ENCODE data around the gene ANKRD55. TPM values are rescaled to one million over a fixed set of nuclear protein-coding genes. Genes with fewer than 3 reads are reported as not detected.

ANKRD55 gene
- total RNA-seq, 2 donors from 2014 or later, result 0.27 to 0.29 TPM

- Histone ChIP-seq H3K27ac (ENCODE audit: low read depth, low read length) (no peak overlapping the region), H3K9ac (ENCODE audit: extremely low read depth, low read length, poor library complexity, severe bottlenecking) (no peak overlapping the region), H3K4me1 (ENCODE audit: control insufficient read depth, insufficient read depth, low read length) (no peaks in the 10 kb centered on the region), H3K4me3 (ENCODE audit: low read length) (no peak overlapping the region), H3K36me3 (ENCODE audit: control insufficient read depth, insufficient read depth, low read length) (no peaks in the 10 kb centered on the region), H3K9me3 (ENCODE audit: control insufficient read depth, low read length) (peaks cover 17% of the 10 kb centered on the region), H3K27me3 (ENCODE audit: control insufficient read depth, insufficient read depth, low read length, poor library complexity, severe bottlenecking) (peaks cover 48% of the 10 kb centered on the region)
- 58 to 67% methylated on average over 2 of the region's 2 CpGs for WGBS, 2 experiments (ENCODE audit: insufficient coverage in 1 of 2, insufficient read length in 1 of 2)
- Mint-ChIP-seq H3K9me3 (no peaks in the 10 kb centered on the region), H3K27me3 (ENCODE audit: insufficient read depth) (peaks cover 42% of the 10 kb centered on the region), H3K27ac (no peak overlapping the region), H3K36me3 (ENCODE audit: low read depth) (no peaks in the 10 kb centered on the region), H3K4me3 (no peak overlapping the region), H3K4me1 (peaks cover 6% of the 10 kb centered on the region)
- no peak for TF ChIP-seq CTCF (conservative IDR thresholded peaks at IDR 0.05)
- DNase-seq, result no peak
Observed at GRCh38 chr5:56277573-56277972, 44.4 kb upstream of the ANKRD55 start.

GRCh38 chr5:56273376-56273955 lies 40.3 kb upstream of the ANKRD55 start:
- no peak for DNase-seq
- H3K9me3 Mint-ChIP-seq, result peaks cover 2% of the 10 kb centered on the region

GRCh38 chr5:56272765-56273164 lies 39.6 kb upstream of the ANKRD55 start:
- Histone ChIP-seq H3K36me3 (ENCODE audit: control insufficient read depth, insufficient read depth, low read length) (no peaks in the 10 kb centered on the region), H3K9ac (ENCODE audit: extremely low read depth, low read length, poor library complexity, severe bottlenecking) (no peak overlapping the region), H3K4me3 (ENCODE audit: low read length) (no peak overlapping the region), H3K4me1 (ENCODE audit: control insufficient read depth, insufficient read depth, low read length) (no peaks in the 10 kb centered on the region), H3K9me3 (ENCODE audit: control insufficient read depth, low read length) (no peaks in the 10 kb centered on the region), H3K27me3 (ENCODE audit: control insufficient read depth, insufficient read depth, low read length, poor library complexity, severe bottlenecking) (peaks cover 14% of the 10 kb centered on the region), H3K27ac (ENCODE audit: low read depth, low read length) (no peak overlapping the region)
- Mint-ChIP-seq H3K9me3 (peaks cover 2% of the 10 kb centered on the region), H3K36me3 (ENCODE audit: low read depth) (no peaks in the 10 kb centered on the region), H3K4me3 (no peak overlapping the region), H3K4me1 (peaks cover 8% of the 10 kb centered on the region), H3K27ac (no peak overlapping the region), H3K27me3 (ENCODE audit: insufficient read depth) (peaks cover 35% of the 10 kb centered on the region)
- TF ChIP-seq CTCF (conservative IDR thresholded peaks at IDR 0.05), result no peak
- 90 to 100% methylated on average over 1 to 2 of the region's 2 CpGs for WGBS, 2 experiments (ENCODE audit: insufficient coverage in 1 of 2, insufficient read length in 1 of 2)
- DNase-seq, result no peak

More at GRCh38 chr5:56273376-56273955, 40.3 kb upstream of the ANKRD55 start:
- H3K9ac ChIP-seq (ENCODE audit: extremely low read depth, low read length, poor library complexity, severe bottlenecking), result no peak overlapping the region
- H3K27me3 ChIP-seq (ENCODE audit: control insufficient read depth, insufficient read depth, low read length, poor library complexity, severe bottlenecking), result peaks cover 19% of the 10 kb centered on the region
- H3K4me3 Mint-ChIP-seq, result no peak overlapping the region
- no peak overlapping the region for H3K27ac ChIP-seq (ENCODE audit: low read depth, low read length)
- H3K27ac Mint-ChIP-seq, result no peak overlapping the region
- H3K27me3 Mint-ChIP-seq (ENCODE audit: insufficient read depth), result peaks cover 42% of the 10 kb centered on the region
- WGBS, 2 experiments (ENCODE audit: insufficient coverage in 1 of 2, insufficient read length in 1 of 2), result 92% methylated on average over 3 of the region's 4 CpGs; no CpG with 5 or more reads in 1 of the 2 experiments
- H3K9me3 ChIP-seq (ENCODE audit: control insufficient read depth, low read length), result no peaks in the 10 kb centered on the region
- no peaks in the 10 kb centered on the region for H3K36me3 Mint-ChIP-seq (ENCODE audit: low read depth)
- no peaks in the 10 kb centered on the region for H3K4me1 ChIP-seq (ENCODE audit: control insufficient read depth, insufficient read depth, low read length)
- H3K36me3 ChIP-seq (ENCODE audit: control insufficient read depth, insufficient read depth, low read length), result no peaks in the 10 kb centered on the region
- H3K4me3 ChIP-seq (ENCODE audit: low read length), result no peak overlapping the region
- TF ChIP-seq CTCF (conservative IDR thresholded peaks at IDR 0.05), result no peak
- H3K4me1 Mint-ChIP-seq, result peaks cover 8% of the 10 kb centered on the region

Measured in endodermal cell (in vitro differentiated cells).